Stimulated activated CD4-positive, alpha-beta T cell treated with anti-CD3 and anti-CD28 coated beads, Interleukin-1b, Interleukin-23, amount 100 ng/mL, for 24 hours (primary cell): ENCODE results near the gene AP1S3.
"Not testable (repeated sequence)": the region's sequence is repeated elsewhere in the genome, so short reads cannot be mapped to it uniquely, and the experiment has no call there.

Source experiments
- DNase-seq, 4 experiments: peaks; one replicate each; pipeline ENCODE4 v3.0.0-alpha.2; 2020; ENCODE audit warnings: low read depth in 4 of 4, low spot score in 1 of 4

The AP1S3 gene

GRCh38 chr2:223853425-223853837 is 16.0 kb upstream of the AP1S3 start:
- no peak for DNase-seq

- DNase-seq: no peak
Observed at GRCh38 chr2:223852281-223852795, 15.0 kb upstream of the AP1S3 start.

GRCh38 chr2:223847410-223847809 is 10.0 kb upstream of the AP1S3 start:
- DNase-seq: no peak

- DNase-seq: no peak
Observed at GRCh38 chr2:223846515-223846914, 9.1 kb upstream of the AP1S3 start.

GRCh38 chr2:223841436-223842190 is 4.2 kb upstream of the AP1S3 start:
- DNase-seq: no peak

- no peak for DNase-seq
Observed at GRCh38 chr2:223835701-223836532, 1.5 kb downstream of the AP1S3 start.

- no peak for DNase-seq
Observed at GRCh38 chr2:223834431-223834830, 3.0 kb downstream of the AP1S3 start.

GRCh38 chr2:223832241-223832903 is 5.0 kb downstream of the AP1S3 start:
- DNase-seq: no peak

- DNase-seq: no peak
Observed at GRCh38 chr2:223829128-223829527, 8.3 kb downstream of the AP1S3 start.

- DNase-seq: no peak
Observed at GRCh38 chr2:223828314-223828713, 9.1 kb downstream of the AP1S3 start.

- DNase-seq: no peak
Observed at GRCh38 chr2:223826995-223827394, 10.4 kb downstream of the AP1S3 start.

- DNase-seq: no peak
Observed at GRCh38 chr2:223824301-223824700, 13.1 kb downstream of the AP1S3 start.

- no peak for DNase-seq
Observed at GRCh38 chr2:223822818-223823217, 14.6 kb downstream of the AP1S3 start.

GRCh38 chr2:223820549-223820948 is 16.8 kb downstream of the AP1S3 start:
- DNase-seq: no peak

- no peak for DNase-seq
Observed at GRCh38 chr2:223819891-223820290, 17.5 kb downstream of the AP1S3 start.

GRCh38 chr2:223815884-223816570 is 21.4 kb downstream of the AP1S3 start:
- no peak for DNase-seq

GRCh38 chr2:223815186-223815883 is 22.0 kb downstream of the AP1S3 start:
- DNase-seq: no peak

- DNase-seq: not testable (repeated sequence)
Observed at GRCh38 chr2:223814764-223815163, 22.6 kb downstream of the AP1S3 start.

- no peak for DNase-seq
Observed at GRCh38 chr2:223813329-223813728, 24.1 kb downstream of the AP1S3 start.

GRCh38 chr2:223811757-223812156 is 25.6 kb downstream of the AP1S3 start:
- no peak for DNase-seq
